Measurements from ENCODE around the gene DYRK3.

Gene DYRK3

GRCh38 chr1:206684003-206684402 lies 48.7 kb downstream of the DYRK3 start:
- DNase-seq (ENCODE audit: low read depth): no peak

GRCh38 chr1:206684478-206685333 lies 49.4 kb downstream of the DYRK3 start, which contains the start of gene MAPKAPK2:
MAPKAPK2 (plus strand) TSS chr1:206684905; CDS start chr1:206685230, 325 bp downstream.
- DNase-seq (ENCODE audit: low read depth): no peak

- no peak for DNase-seq (ENCODE audit: low read depth)
Measured at GRCh38 chr1:206685334-206685768, 50.0 kb downstream of the DYRK3 start.

GRCh38 chr1:206685769-206686477 lies 50.6 kb downstream of the DYRK3 start:
- DNase-seq (ENCODE audit: low read depth): peak; percentile 71

- no peak for DNase-seq (ENCODE audit: low read depth)
Measured at GRCh38 chr1:206686478-206687249, 51.3 kb downstream of the DYRK3 start.

- no peak for DNase-seq (ENCODE audit: low read depth)
Measured at GRCh38 chr1:206687251-206687914, 52.0 kb downstream of the DYRK3 start.

- no peak for DNase-seq (ENCODE audit: low read depth)
Measured at GRCh38 chr1:206687915-206688442, 52.6 kb downstream of the DYRK3 start.

- no peak for DNase-seq (ENCODE audit: low read depth)
Measured at GRCh38 chr1:206690516-206690915, 55.2 kb downstream of the DYRK3 start.

GRCh38 chr1:206691604-206692003 lies 56.3 kb downstream of the DYRK3 start:
- no peak for DNase-seq (ENCODE audit: low read depth)

GRCh38 chr1:206693029-206693428 lies 57.7 kb downstream of the DYRK3 start:
- peak; percentile 59 for DNase-seq (ENCODE audit: low read depth)

GRCh38 chr1:206693592-206693991 lies 58.3 kb downstream of the DYRK3 start:
- DNase-seq (ENCODE audit: low read depth): peak; percentile 68

GRCh38 chr1:206694171-206695124 lies 59.1 kb downstream of the DYRK3 start:
- no peak for DNase-seq (ENCODE audit: low read depth)

- DNase-seq (ENCODE audit: low read depth): no peak
Measured at GRCh38 chr1:206695733-206696132, 60.4 kb downstream of the DYRK3 start.

GRCh38 chr1:206696812-206697585 lies 61.7 kb downstream of the DYRK3 start:
- no peak for DNase-seq (ENCODE audit: low read depth)

- DNase-seq (ENCODE audit: low read depth): no peak
Measured at GRCh38 chr1:206698011-206698410, 62.7 kb downstream of the DYRK3 start.
